PFSK-1 (cell line): ENCODE measurements around the gene BCL2L11.

Source experiments
- FOXP2 ChIP-seq: optimal IDR thresholded peaks from 2 replicates; pipeline ENCODE3; 2011; ENCODE audit warnings: borderline replicate concordance, control low read depth, inconsistent platforms; ENCODE audit not compliant: insufficient read depth; ENCODE audit errors: extremely low read length, extremely low read depth
- POLR2AphosphoS5 ChIP-seq: IDR thresholded peaks from 2 replicates; pipeline ENCODE4 v1.6.1; 2012; ENCODE audit warnings: low read depth, mild to moderate bottlenecking, control low read depth, low read length, moderate library complexity
- REST ChIP-seq, 2 experiments: IDR thresholded peaks; 2 replicates each; pipeline versions ENCODE4 v1.6.1 to v1.8.0; 2011 to 2012; ENCODE audit warnings: low read depth in 2 of 2, low read length in 2 of 2, control low read depth in 1 of 2, inconsistent platforms in 1 of 2, mild to moderate bottlenecking in 1 of 2, moderate library complexity in 1 of 2; ENCODE audit not compliant: insufficient read depth in 1 of 2
- SIN3A ChIP-seq: IDR thresholded peaks from 2 replicates; pipeline ENCODE4 v1.6.1; 2012; ENCODE audit warnings: mild to moderate bottlenecking, low read length, moderate library complexity, borderline replicate concordance; ENCODE audit not compliant: insufficient read depth
- TAF1 ChIP-seq: IDR thresholded peaks from 2 replicates; pipeline ENCODE4 v1.6.1; 2012; ENCODE audit warnings: low read length, control low read depth, borderline replicate concordance; ENCODE audit not compliant: insufficient read depth

Gene BCL2L11

DNA sequence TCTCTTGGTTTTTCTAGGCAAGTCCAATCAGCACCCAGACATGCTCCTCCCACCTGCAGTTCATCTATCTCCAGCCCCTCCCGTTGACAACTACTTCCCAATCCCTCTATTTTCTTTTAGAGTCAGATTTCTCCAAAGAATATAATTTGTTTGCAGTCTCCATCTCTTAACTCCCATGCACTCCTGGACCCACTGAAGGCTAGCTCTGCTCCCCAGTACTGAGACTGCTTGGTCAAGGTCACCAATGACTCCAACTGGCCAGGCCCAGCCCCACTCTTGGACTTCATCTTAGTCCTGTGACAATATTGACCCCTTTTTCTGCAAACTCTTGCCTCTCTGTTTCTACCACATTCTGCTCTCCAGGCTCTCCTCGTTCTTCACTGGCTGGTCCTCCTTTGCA is 62.0 kb downstream of the BCL2L11 start:
- TF ChIP-seq TAF1 (no peak), POLR2AphosphoS5 (no peak), FOXP2 (no peak), SIN3A (no peak), REST (IDR thresholded peaks at IDR 0.05; ENCODE audit: insufficient read depth in 1 of 2, low read depth in 2 of 2, low read length in 2 of 2) (no peak)

DNA sequence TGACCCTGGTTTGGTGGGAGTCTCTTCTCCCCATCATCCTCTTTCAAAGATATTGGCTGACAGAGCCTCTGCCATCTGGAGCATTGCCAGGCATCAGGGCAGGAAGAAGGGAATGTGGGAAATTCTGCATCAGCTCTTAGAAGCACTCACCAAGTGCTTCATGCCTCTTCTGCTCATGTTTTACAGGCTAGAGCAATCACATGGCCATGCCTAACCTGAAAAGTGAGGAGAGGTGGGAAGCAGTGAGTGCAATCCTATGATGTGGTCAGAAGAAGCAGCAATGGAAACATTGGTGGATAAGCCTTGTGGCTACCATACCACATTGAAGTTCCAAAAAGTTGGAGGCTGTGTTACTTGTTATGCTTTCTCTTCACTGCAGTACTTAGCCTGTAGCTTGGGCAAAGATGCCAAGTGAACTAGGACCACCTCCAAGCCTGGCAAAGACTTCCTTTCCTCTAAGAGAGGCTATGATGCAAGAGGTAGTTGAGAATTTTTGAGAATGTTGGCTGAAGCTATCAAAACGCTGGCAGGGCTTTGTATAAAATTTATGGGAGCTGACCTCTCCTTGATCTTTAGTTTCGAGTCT is 64.1 kb downstream of the BCL2L11 start:
- TF ChIP-seq REST (IDR thresholded peaks at IDR 0.05; ENCODE audit: insufficient read depth in 1 of 2, low read depth in 2 of 2, low read length in 2 of 2) (no peak), FOXP2 (no peak), TAF1 (no peak), SIN3A (no peak), POLR2AphosphoS5 (no peak)

DNA sequence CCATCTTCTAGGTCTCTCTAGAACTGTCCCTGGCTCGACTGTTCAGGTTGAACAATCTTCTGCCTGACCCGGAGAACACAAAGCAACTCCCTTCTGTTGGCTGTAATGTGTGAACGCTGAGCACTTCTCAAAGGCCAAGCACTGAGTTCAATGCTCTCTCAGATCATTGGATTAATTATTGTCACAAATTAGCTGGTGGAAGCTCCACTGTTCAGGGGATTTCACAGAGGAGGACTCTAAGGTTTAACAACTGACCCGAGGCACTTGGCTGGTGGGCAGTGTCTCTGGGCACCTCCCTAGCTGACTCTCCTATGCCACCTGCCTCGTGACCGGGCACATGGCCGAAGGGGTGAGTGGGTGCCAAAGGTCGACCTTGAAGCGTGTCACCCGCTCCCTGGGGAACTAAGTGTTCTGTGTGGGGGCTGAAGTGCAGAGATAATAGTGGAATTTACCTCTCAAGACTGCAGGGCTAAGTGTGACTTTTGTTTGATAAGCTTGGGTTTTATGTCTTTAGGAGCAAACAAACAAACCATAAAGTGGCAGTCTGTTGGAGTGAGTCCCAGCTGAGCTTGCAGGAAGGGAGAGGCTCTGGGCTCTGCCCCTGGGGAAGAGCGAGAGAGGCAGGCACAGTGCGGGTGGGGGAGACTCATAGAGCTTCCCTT is 64.8 kb downstream of the BCL2L11 start:
- TF ChIP-seq REST (IDR thresholded peaks at IDR 0.05; ENCODE audit: insufficient read depth in 1 of 2, low read depth in 2 of 2, low read length in 2 of 2) (no peak), POLR2AphosphoS5 (no peak), FOXP2 (no peak), TAF1 (no peak), SIN3A (no peak)

- no peak for TF ChIP-seq FOXP2
- TF ChIP-seq POLR2AphosphoS5, result no peak
- TF ChIP-seq SIN3A, result no peak
- no peak for TF ChIP-seq REST (IDR thresholded peaks at IDR 0.05; ENCODE audit: insufficient read depth in 1 of 2, low read depth in 2 of 2, low read length in 2 of 2)
- no peak for TF ChIP-seq TAF1
Observed at GRCh38 chr2:111186121-111186715, 65.5 kb downstream of the BCL2L11 start.
